Spleen (tissue), 7 donors: ENCODE data around the gene CACNB3.

ENCODE experiments used
- CTCF ChIP-seq, 11 experiments: fragments of 200-600 bp in 7 of 11; fragments of 450-650 bp in 4 of 11; sonication (generic) in 4 of 11; IDR thresholded peaks in 8 of 11; conservative IDR thresholded peaks in 3 of 11; 1 replicate in 7 of 11; 2 replicates in 4 of 11; pipeline versions ENCODE4 v1.4.0 to v1.8.0; 2016 to 2021; ENCODE audit warnings: antibody characterized with exemption in 11 of 11, inconsistent platforms in 4 of 11, mild to moderate bottlenecking in 1 of 11
- POLR2A ChIP-seq, 3 donors: fragments of 450-650 bp; IDR thresholded peaks; one replicate each; pipeline ENCODE4 v1.5.1; 2017; ENCODE audit warnings: antibody characterized with exemption in 3 of 3, mild to moderate bottlenecking in 1 of 3
- donor health status: DM: no; HTN: no; CAD: no; lungs with moderate emphysema.
- donor health status: DM: no; HTN: no; CAD: no.
- donor health status: DM: no; HTN: no; CAD: no.

GRCh38 chr12:48828841-48829575 is 10.7 kb downstream of the CACNB3 start:
- no peak for TF ChIP-seq CTCF (IDR thresholded peaks at IDR 0.05 in 8 of 11, conservative IDR thresholded peaks at IDR 0.05 in 3 of 11)
- no peak for TF ChIP-seq POLR2A (IDR thresholded peaks at IDR 0.05)
